Neural crest cell (in vitro differentiated cells): ENCODE measurements around the gene CUL7. TPM values are rescaled to one million over a fixed set of nuclear protein-coding genes. Genes with fewer than 3 reads are reported as not detected.
A peak's percentile ranks its signal among the peaks of the same experiment; 100 is the strongest.
"Not testable (repeated sequence)": the region's sequence is repeated elsewhere in the genome, so short reads cannot be mapped to it uniquely, and the experiment has no call there.

ENCODE experiments used
- DNase-seq: peaks from one replicate; pipeline ENCODE4 v3.0.0; 2021; ENCODE audit warnings: low read depth, mixed read lengths, low spot score
- H3K27ac Mint-ChIP-seq: one replicate; pipeline ENCODE4 v1.8.0; 2021; ENCODE audit warnings: mild to moderate bottlenecking, mixed read lengths; ENCODE audit not compliant: unreplicated experiment
- H3K27me3 Mint-ChIP-seq: 2 replicates; pipeline ENCODE4 v1.8.0; 2021; ENCODE audit warnings: low read depth, mild to moderate bottlenecking, mixed read lengths
- H3K36me3 Mint-ChIP-seq: 2 replicates; pipeline ENCODE4 v1.8.0; 2021; ENCODE audit warnings: low read depth, mild to moderate bottlenecking, mixed read lengths
- H3K4me1 Mint-ChIP-seq: 2 replicates; pipeline ENCODE4 v1.8.0; 2021; ENCODE audit warnings: mixed read lengths
- H3K4me3 Mint-ChIP-seq: one replicate; pipeline ENCODE4 v1.8.0; 2021; ENCODE audit warnings: mild to moderate bottlenecking, mixed read lengths
- H3K9me3 Mint-ChIP-seq: 2 replicates; pipeline ENCODE4 v1.8.0; 2021; ENCODE audit warnings: mixed read lengths
- total RNA-seq: library from RNA; stranded (reverse); gene quantifications from 2 replicates; pipeline ENCODE4 v1.2.1, GENCODE V29; 2021
- TF ChIP-seq, protein P1 (sequence below): fragments of 200-600 bp; sonication (generic); conservative IDR thresholded peaks from 2 replicates; pipeline ENCODE4 v1.5.0; 2021; ENCODE audit warnings: antibody characterized with exemption, mild to moderate bottlenecking

The CUL7 gene
- total RNA-seq, 1 donor from 2014 or later: 42.9 TPM

DNA sequence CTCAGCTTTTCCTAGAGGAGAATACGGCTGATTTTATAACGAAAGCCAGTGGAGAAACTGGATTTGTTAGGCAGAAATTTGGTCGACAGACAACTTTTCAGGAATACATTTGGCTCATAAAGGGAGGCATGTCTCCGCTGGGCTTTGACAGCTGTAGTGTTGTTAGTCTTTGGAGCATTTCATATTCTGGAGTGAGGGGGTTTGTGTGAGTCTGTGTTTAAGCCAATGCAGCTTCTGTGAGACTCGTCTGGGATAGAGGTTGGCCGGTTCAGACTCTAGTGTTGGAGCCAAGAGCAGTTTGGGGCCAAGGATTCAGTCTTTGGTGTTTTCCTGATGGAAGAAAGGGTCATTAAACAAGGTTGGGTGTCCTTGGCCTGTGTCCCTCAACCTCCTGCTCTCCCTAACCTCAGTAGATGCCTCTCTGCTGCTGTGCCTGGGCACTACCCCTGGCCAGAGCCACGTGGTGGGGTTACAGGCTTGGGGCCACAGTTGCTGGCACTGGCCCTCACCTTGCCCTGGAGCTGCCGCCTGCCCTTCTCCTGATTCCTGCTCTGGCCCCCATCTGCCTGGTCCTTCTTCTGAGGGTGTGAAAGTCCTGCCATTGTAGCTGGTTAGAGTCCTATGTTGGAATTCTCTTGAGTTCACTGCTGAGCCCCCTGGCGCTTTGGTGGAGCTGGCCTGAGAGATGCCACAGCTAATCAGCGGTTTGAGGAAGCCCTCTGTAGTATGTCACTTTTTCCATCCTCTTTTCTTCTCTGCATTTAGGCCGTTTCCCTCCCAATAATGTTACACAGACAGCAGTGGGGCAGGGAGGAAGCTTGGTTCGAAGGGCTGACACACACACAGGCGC is 29.4 kb upstream of the CUL7 start:
- H3K4me1 Mint-ChIP-seq: peaks cover 9% of the 10 kb centered on the region
- H3K9me3 Mint-ChIP-seq: no peaks in the 10 kb centered on the region
- no peak overlapping the region for H3K4me3 Mint-ChIP-seq
- H3K27me3 Mint-ChIP-seq: no peaks in the 10 kb centered on the region
- peak overlapping the region; percentile 52 for H3K27ac Mint-ChIP-seq
- no peaks in the 10 kb centered on the region for H3K36me3 Mint-ChIP-seq
- DNase-seq: no peak
- TF ChIP-seq, protein P1, sequence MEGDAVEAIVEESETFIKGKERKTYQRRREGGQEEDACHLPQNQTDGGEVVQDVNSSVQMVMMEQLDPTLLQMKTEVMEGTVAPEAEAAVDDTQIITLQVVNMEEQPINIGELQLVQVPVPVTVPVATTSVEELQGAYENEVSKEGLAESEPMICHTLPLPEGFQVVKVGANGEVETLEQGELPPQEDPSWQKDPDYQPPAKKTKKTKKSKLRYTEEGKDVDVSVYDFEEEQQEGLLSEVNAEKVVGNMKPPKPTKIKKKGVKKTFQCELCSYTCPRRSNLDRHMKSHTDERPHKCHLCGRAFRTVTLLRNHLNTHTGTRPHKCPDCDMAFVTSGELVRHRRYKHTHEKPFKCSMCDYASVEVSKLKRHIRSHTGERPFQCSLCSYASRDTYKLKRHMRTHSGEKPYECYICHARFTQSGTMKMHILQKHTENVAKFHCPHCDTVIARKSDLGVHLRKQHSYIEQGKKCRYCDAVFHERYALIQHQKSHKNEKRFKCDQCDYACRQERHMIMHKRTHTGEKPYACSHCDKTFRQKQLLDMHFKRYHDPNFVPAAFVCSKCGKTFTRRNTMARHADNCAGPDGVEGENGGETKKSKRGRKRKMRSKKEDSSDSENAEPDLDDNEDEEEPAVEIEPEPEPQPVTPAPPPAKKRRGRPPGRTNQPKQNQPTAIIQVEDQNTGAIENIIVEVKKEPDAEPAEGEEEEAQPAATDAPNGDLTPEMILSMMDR: no peak

DNA sequence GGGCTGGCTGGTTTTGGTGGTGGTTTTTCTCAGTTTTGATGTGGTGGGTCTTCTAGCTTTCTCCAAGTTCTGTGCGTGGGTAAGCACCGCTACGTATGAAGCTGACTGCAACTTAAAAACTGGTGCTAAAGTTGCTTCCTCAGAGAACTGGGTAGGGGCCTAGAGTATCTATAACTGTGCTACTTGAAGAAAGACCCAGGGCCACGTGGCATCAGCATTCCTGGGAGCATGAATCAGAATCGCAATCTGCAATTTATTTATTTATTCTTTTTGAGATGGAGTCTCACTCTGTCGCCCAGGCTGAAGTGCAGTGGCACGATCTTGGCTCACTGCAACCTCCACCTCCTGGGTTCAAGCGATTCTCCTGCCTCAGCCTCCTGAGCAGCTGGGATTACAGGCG is 28.3 kb upstream of the CUL7 start:
- H3K9me3 Mint-ChIP-seq, DNase-seq, H3K4me3 Mint-ChIP-seq, H3K27me3 Mint-ChIP-seq, H3K36me3 Mint-ChIP-seq, H3K27ac Mint-ChIP-seq: not testable (repeated sequence)
- peaks cover 20% of the 10 kb centered on the region for H3K4me1 Mint-ChIP-seq

DNA sequence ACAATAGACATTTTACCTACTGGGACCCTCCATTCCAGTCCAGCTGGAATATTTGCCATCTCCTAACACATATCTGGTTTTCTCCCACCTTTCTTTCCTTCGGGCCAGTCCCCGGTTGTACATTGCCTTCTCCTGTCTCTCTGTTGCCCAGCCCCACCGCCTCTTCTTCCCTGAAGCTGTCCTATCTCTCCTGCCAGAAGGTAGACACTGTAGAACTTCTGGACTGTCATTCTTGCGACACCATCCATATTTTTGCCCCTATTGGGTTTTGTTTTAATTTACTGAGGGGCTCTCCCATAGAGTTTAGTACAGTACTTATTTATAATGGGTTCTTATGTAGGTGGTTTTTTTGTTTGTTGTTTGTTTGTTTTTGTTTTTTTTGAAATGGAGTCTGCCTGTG is 27.4 kb upstream of the CUL7 start:
- TF ChIP-seq, protein P1: no peak
- DNase-seq: no peak
- Mint-ChIP-seq H3K36me3 (no peaks in the 10 kb centered on the region), H3K9me3 (no peaks in the 10 kb centered on the region), H3K27me3 (no peaks in the 10 kb centered on the region), H3K4me3 (peak overlapping the region; percentile 39), H3K4me1 (peaks cover 20% of the 10 kb centered on the region), H3K27ac (no peak overlapping the region)

DNA sequence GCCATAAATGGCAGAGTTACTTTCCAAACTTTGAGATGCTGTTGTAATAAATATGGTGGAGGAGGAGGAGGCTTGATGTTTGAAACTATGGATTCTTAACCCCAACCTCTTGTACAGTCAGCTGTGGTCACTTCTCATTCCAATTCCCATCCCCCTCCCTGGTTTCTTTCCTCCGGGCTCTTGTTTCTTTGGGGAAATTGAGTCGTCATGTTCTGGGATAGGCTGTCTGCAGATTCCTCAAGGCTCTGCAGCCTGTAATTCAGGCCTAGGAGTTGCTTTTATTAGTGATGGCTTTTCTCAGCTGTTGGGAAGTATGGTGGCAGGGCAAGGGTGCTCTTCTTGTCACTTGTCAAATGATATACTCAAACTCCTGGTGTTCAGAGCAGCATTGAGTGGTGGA is 25.0 kb upstream of the CUL7 start:
- Mint-ChIP-seq H3K36me3 (no peaks in the 10 kb centered on the region), H3K4me1 (peaks cover 26% of the 10 kb centered on the region), H3K9me3 (no peaks in the 10 kb centered on the region), H3K27ac (no peak overlapping the region), H3K27me3 (no peaks in the 10 kb centered on the region), H3K4me3 (peak overlapping the region; percentile 94)
- TF ChIP-seq, protein P1: no peak
- no peak for DNase-seq

DNA sequence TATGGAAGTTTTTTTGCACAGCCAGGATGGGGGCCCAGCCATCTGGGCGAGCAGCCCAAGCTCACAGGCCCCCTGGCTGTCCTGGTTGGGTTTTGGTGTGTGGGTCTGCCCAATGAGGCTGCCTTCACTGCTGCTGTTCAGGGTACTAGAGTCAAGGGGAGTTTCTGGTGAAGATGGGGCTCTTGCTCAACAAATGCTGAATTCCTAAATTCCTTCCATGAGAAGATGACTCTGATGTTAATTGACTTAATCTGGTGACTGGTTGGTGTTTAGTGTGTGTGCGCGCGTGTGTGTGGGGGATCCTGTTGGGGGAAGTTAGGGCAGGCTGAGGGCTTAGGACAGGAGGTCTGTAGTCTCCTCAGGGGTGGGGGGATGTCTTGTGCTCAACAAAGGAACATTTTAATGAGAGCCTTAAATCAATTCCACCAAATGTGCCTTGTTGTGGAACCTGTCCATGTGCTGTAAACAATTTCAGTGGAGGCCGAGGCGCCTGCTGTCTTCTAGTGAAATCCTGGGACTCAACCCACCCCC is 24.4 kb upstream of the CUL7 start:
- Mint-ChIP-seq H3K4me3 (peak overlapping the region; percentile 94), H3K4me1 (peaks cover 26% of the 10 kb centered on the region), H3K9me3 (no peaks in the 10 kb centered on the region), H3K27ac (no peak overlapping the region), H3K36me3 (no peaks in the 10 kb centered on the region), H3K27me3 (no peaks in the 10 kb centered on the region)
- no peak for DNase-seq
- TF ChIP-seq, protein P1: no peak

DNA sequence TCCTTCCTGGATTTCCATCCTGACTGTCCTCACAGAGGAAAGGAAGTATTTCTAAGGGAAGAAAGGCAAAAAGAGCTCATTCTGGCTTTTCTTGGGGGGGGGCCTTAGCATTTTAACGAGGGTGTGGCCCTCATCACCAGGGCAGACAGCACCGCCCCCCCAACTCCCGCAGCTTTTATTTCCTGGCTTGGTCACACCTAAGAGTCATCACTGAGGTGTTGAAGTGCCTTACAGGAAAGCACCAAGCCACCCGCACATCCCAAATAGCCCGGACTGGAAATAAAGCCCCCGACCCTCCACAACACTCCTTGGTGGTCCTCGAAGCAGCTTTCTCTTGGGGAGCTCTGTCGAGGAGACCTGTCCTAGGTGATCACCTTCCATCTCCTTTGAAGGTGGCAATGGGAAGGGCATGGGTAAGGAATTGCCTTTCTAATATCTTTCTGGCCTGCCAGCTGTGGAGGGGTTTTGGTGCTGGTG is 23.7 kb upstream of the CUL7 start:
- no peaks in the 10 kb centered on the region for H3K9me3 Mint-ChIP-seq
- TF ChIP-seq, protein P1: no peak
- H3K36me3 Mint-ChIP-seq: no peaks in the 10 kb centered on the region
- no peak for DNase-seq
- H3K4me1 Mint-ChIP-seq: peaks cover 26% of the 10 kb centered on the region
- peak overlapping the region; percentile 91 for H3K27ac Mint-ChIP-seq
- H3K4me3 Mint-ChIP-seq: peak overlapping the region; percentile 94
- H3K27me3 Mint-ChIP-seq: no peaks in the 10 kb centered on the region
